HTR-8/SVneo (cell line): ENCODE data around the gene CAMK2D.
"Not testable (repeated sequence)": the region's sequence is repeated elsewhere in the genome, so short reads cannot be mapped to it uniquely, and the experiment has no call there.

Experiments used
- DNase-seq: peaks from one replicate; pipeline ENCODE4 v3.0.0; 2011; ENCODE audit warnings: low spot score, mixed read lengths; ENCODE audit not compliant: insufficient read length
- FAIRE-seq: peaks from 2 replicates; lab custom pipeline; 2011; peaks lifted over from hg19 to GRCh38; lab: Jason Lieb, UNC

Gene CAMK2D

GRCh38 chr4:113764720-113765264, 3.3 kb upstream of the CAMK2D start:
- FAIRE-seq (no peak), DNase-seq (no peak)

GRCh38 chr4:113763923-113764322, 2.4 kb upstream of the CAMK2D start:
- DNase-seq, FAIRE-seq: not testable (repeated sequence)

GRCh38 chr4:113763029-113763285, 1.4 kb upstream of the CAMK2D start:
- FAIRE-seq (no peak), DNase-seq (no peak)

- peak; percentile 97 for FAIRE-seq
These were observed 869 bp upstream of the CAMK2D start for GRCh38 chr4:113762186-113763028.

GRCh38 chr4:113760795-113761619, 531 bp downstream of the CAMK2D start:
- FAIRE-seq (no peak), DNase-seq (peak; percentile 39)

More at GRCh38 chr4:113762186-113763028, 869 bp upstream of the CAMK2D start:
- DNase-seq = peak; percentile 94

- DNase-seq (no peak), FAIRE-seq (no peak)
These were observed 1.3 kb downstream of the CAMK2D start for GRCh38 chr4:113760094-113760794.

- DNase-seq (no peak), FAIRE-seq (no peak)
These were observed 1.8 kb downstream of the CAMK2D start for GRCh38 chr4:113759696-113760093.

GRCh38 chr4:113758372-113758771, 3.2 kb downstream of the CAMK2D start:
- DNase-seq (peak; percentile 12), FAIRE-seq (no peak)

GRCh38 chr4:113757486-113757885, 4.1 kb downstream of the CAMK2D start:
- FAIRE-seq (no peak), DNase-seq (no peak)

GRCh38 chr4:113756005-113756410, 5.5 kb downstream of the CAMK2D start:
- peak; percentile 23 for FAIRE-seq
- no peak for DNase-seq

GRCh38 chr4:113750734-113751133, 10.8 kb downstream of the CAMK2D start:
- no peak for DNase-seq
- no peak for FAIRE-seq

- DNase-seq (no peak), FAIRE-seq (no peak)
These were observed 11.2 kb downstream of the CAMK2D start for GRCh38 chr4:113750296-113750695.

- DNase-seq (no peak), FAIRE-seq (no peak)
These were observed 12.4 kb downstream of the CAMK2D start for GRCh38 chr4:113749178-113749577.

- FAIRE-seq (no peak), DNase-seq (no peak)
These were observed 13.6 kb downstream of the CAMK2D start for GRCh38 chr4:113747949-113748348.

- FAIRE-seq = no peak
These were observed 15.8 kb downstream of the CAMK2D start for GRCh38 chr4:113745711-113746110.

GRCh38 chr4:113744667-113745240, 16.8 kb downstream of the CAMK2D start:
- no peak for FAIRE-seq
- DNase-seq = no peak

More at GRCh38 chr4:113745711-113746110, 15.8 kb downstream of the CAMK2D start:
- DNase-seq = no peak

GRCh38 chr4:113743690-113744089, 17.8 kb downstream of the CAMK2D start:
- FAIRE-seq (no peak), DNase-seq (no peak)

GRCh38 chr4:113742643-113743042, 18.9 kb downstream of the CAMK2D start:
- DNase-seq (no peak), FAIRE-seq (no peak)

- no peak for DNase-seq
- no peak for FAIRE-seq
These were observed 19.6 kb downstream of the CAMK2D start for GRCh38 chr4:113741956-113742355.

GRCh38 chr4:113740857-113741379, 20.6 kb downstream of the CAMK2D start:
- DNase-seq (no peak), FAIRE-seq (no peak)
